Fibroblast of pulmonary artery (primary cell): ENCODE measurements around the gene ZSWIM4.

Experiments
- DNase-seq: peaks from one replicate; pipeline ENCODE4 v3.0.0-alpha.2; 2010; ENCODE audit warnings: low read depth
- H3K4me3 ChIP-seq: replicated peaks from 2 replicates; pipeline ENCODE4 v1.5.1; 2011; ENCODE audit warnings: low read depth, mild to moderate bottlenecking, control low read depth, low read length, moderate library complexity
- CTCF ChIP-seq: IDR thresholded peaks from 2 replicates; pipeline ENCODE4 v1.5.1; 2011; ENCODE audit warnings: mild to moderate bottlenecking, control low read depth, low read length, inconsistent platforms; ENCODE audit errors: missing control alignments

ZSWIM4 gene

GRCh38 chr19:13799669-13800068, 4.4 kb downstream of the ZSWIM4 start:
- no peak for DNase-seq
- TF ChIP-seq CTCF = no peak
- no peak overlapping the region for H3K4me3 ChIP-seq

- TF ChIP-seq CTCF = no peak
- no peak overlapping the region for H3K4me3 ChIP-seq
Measured at GRCh38 chr19:13803038-13803437, 7.8 kb downstream of the ZSWIM4 start.

GRCh38 chr19:13804830-13805683, 9.8 kb downstream of the ZSWIM4 start:
- no peak for DNase-seq
- H3K4me3 ChIP-seq = no peak overlapping the region
- TF ChIP-seq CTCF = peak; percentile 16

More at GRCh38 chr19:13803038-13803437, 7.8 kb downstream of the ZSWIM4 start:
- no peak for DNase-seq

- no peak for DNase-seq
- no peak for TF ChIP-seq CTCF
- H3K4me3 ChIP-seq = no peak overlapping the region
Measured at GRCh38 chr19:13806728-13807127, 11.5 kb downstream of the ZSWIM4 start.

GRCh38 chr19:13807421-13808021, 12.3 kb downstream of the ZSWIM4 start:
- no peak overlapping the region for H3K4me3 ChIP-seq
- no peak for TF ChIP-seq CTCF
- no peak for DNase-seq

GRCh38 chr19:13808856-13809255, 13.6 kb downstream of the ZSWIM4 start:
- DNase-seq = no peak
- no peak overlapping the region for H3K4me3 ChIP-seq
- TF ChIP-seq CTCF = no peak
